HepG2 (cell line): ENCODE results near the gene MYD88. TPM values are rescaled to one million over a fixed set of nuclear protein-coding genes. Genes with fewer than 3 reads are reported as not detected.
A peak's percentile ranks its signal among the peaks of the same experiment; 100 is the strongest.

Experiments used
- ATRX ChIP-seq: sonication (generic); formaldehyde crosslinking; IDR thresholded peaks from 2 replicates; pipeline ENCODE4 v1.4.0; 2020; ENCODE audit warnings: missing genetic modification reagents, borderline replicate concordance
- BORCS8-MEF2B ChIP-seq: sonication (generic); formaldehyde crosslinking; IDR thresholded peaks from 2 replicates; pipeline ENCODE4 v1.8.0; 2022; ENCODE audit warnings: mild to moderate bottlenecking, missing genetic modification reagents
- DNMT3B ChIP-seq: conservative IDR thresholded peaks from 2 replicates; pipeline ENCODE4 v1.6.1; 2016; ENCODE audit warnings: missing biosample characterization, control low read depth
- E2F1 ChIP-seq: sonication (generic); formaldehyde crosslinking; IDR thresholded peaks from 2 replicates; pipeline ENCODE4 v1.5.0; 2020; ENCODE audit warnings: missing genetic modification reagents
- HOXA3 ChIP-seq: sonication (generic); formaldehyde crosslinking; IDR thresholded peaks from 2 replicates; pipeline ENCODE4 v1.5.0; 2020; ENCODE audit warnings: missing genetic modification reagents
- IRX3 ChIP-seq: sonication (generic); formaldehyde crosslinking; IDR thresholded peaks from 2 replicates; pipeline ENCODE4 v1.8.1; 2023; ENCODE audit warnings: mild to moderate bottlenecking, low read depth, missing genetic modification reagents, borderline replicate concordance
- JUNB ChIP-seq: sonication (generic); formaldehyde crosslinking; IDR thresholded peaks from 2 replicates; pipeline ENCODE4 v1.8.0; 2022; ENCODE audit warnings: missing genetic modification reagents, mild to moderate bottlenecking, borderline replicate concordance
- KAT2B ChIP-seq: fragments of 150-350 bp; IDR thresholded peaks from 2 replicates; pipeline ENCODE4 v1.6.1; 2014; ENCODE audit warnings: low read depth, low read length, borderline replicate concordance
- KDM2A ChIP-seq: sonication (generic); formaldehyde crosslinking; IDR thresholded peaks from 2 replicates; pipeline ENCODE4 v1.4.0; 2020; ENCODE audit warnings: low read depth, missing genetic modification reagents, borderline replicate concordance
- MED8 ChIP-seq: sonication (generic); formaldehyde crosslinking; IDR thresholded peaks from 2 replicates; pipeline ENCODE4 v1.8.1; 2023; ENCODE audit warnings: mild to moderate bottlenecking, missing genetic modification reagents; ENCODE audit not compliant: insufficient replicate concordance
- MIXL1 ChIP-seq: IDR thresholded peaks from 2 replicates; pipeline ENCODE4 v1.6.1; 2016
- ZNF232 ChIP-seq: sonication (generic); formaldehyde crosslinking; IDR thresholded peaks from 2 replicates; pipeline ENCODE4 v1.4.0; 2020; ENCODE audit warnings: missing genetic modification reagents, borderline replicate concordance
- ZNF503 ChIP-seq: sonication (generic); formaldehyde crosslinking; IDR thresholded peaks from 2 replicates; pipeline ENCODE4 v1.4.0; 2020; ENCODE audit warnings: missing genetic modification reagents
- ZNF572 ChIP-seq: sonication (generic); formaldehyde crosslinking; IDR thresholded peaks from 2 replicates; pipeline ENCODE4 v1.5.1; 2020; ENCODE audit warnings: mild to moderate bottlenecking, missing genetic modification reagents
- ZNF770 ChIP-seq: sonication (generic); formaldehyde crosslinking; IDR thresholded peaks from 2 replicates; pipeline ENCODE4 v1.5.0; 2020; ENCODE audit warnings: mild to moderate bottlenecking, missing genetic modification reagents
- polyA plus RNA-seq, 8 experiments: library from polyadenylated mRNA; depleted of rRNA in 3 of 8; stranded (reverse) in 7 of 8; unstranded in 1 of 8; fragments of >200 nt; fragmentation: Illumina TruSeq in 4 of 8; extraction: Trizol in 4 of 8; gene quantifications; 2 replicates each; pipeline versions ENCODE4 v1.2.1 to v1.2.3, GENCODE V29; 2011 to 2016; ENCODE audit warnings: low read depth in 4 of 8, missing spikeins in 1 of 8, mixed read lengths in 1 of 8; ENCODE audit not compliant: insufficient read depth in 1 of 8
- total RNA-seq, 5 experiments: library from RNA; depleted of rRNA; stranded (reverse); fragments of >200 nt; fragmentation: Illumina TruSeq; extraction: Trizol; gene quantifications; 2 replicates each; pipeline ENCODE4 v1.2.3, GENCODE V29; 2016; ENCODE audit warnings: low read depth in 1 of 5

The MYD88 gene
- total and polyA plus RNA-seq, 2 of the 13 experiments (the other 11 are each of a cell fraction or from before 2014, with no cell fraction given), result 7.6 to 32.7 TPM

GRCh38 chr3:38137615-38138348, 679 bp upstream of the MYD88 start (continued):
- TF ChIP-seq E2F1 (CRISPR knock-in tag) (no peak), ZNF770 (CRISPR knock-in tag) (no peak), DNMT3B (CRISPR knock-in tag) (no peak), HOXA3 (CRISPR knock-in tag) (0 out of 2 replicates have a peak, but pooled peaks have one; percentile 14), KDM2A (CRISPR knock-in tag) (no peak), MED8 (no peak), ATRX (CRISPR knock-in tag) (no peak), ZNF572 (CRISPR knock-in tag) (peak; percentile 75; the same call in 1 of the 2 replicates), KAT2B (no peak), ZNF503 (CRISPR knock-in tag) (no peak), BORCS8-MEF2B (CRISPR knock-in tag) (no peak), JUNB (CRISPR knock-in tag) (no peak), MIXL1 (CRISPR knock-in tag) (no peak), IRX3 (CRISPR knock-in tag) (no peak), ZNF232 (CRISPR knock-in tag) (0 out of 2 replicates have a peak, but pooled peaks have one; percentile 26)
